ENCODE data around the gene CADM2.
A peak's percentile ranks its signal among the peaks of the same experiment; 100 is the strongest.

The CADM2 gene

GRCh38 chr3:85808755-85809154 lies 850.0 kb downstream of the CADM2 start:
- TF ChIP-seq CTCF (conservative IDR thresholded peaks at IDR 0.05; ENCODE audit: low read depth, low read length) = no peak
- H3K4me3 ChIP-seq (ENCODE audit: low read depth, low read length) = no peak overlapping the region
- DNase-seq (ENCODE audit: low read depth) = no peak

GRCh38 chr3:85821130-85821756 lies 862.5 kb downstream of the CADM2 start:
- H3K4me3 ChIP-seq (ENCODE audit: low read depth, low read length) = no peak overlapping the region
- peak; percentile 46 for DNase-seq (ENCODE audit: low read depth)
- TF ChIP-seq CTCF (conservative IDR thresholded peaks at IDR 0.05; ENCODE audit: low read depth, low read length) = peak; percentile 65

- H3K4me3 ChIP-seq (ENCODE audit: low read depth, low read length) = no peak overlapping the region
- TF ChIP-seq CTCF (conservative IDR thresholded peaks at IDR 0.05; ENCODE audit: low read depth, low read length) = no peak
- no peak for DNase-seq (ENCODE audit: low read depth)
These were observed 877.2 kb downstream of the CADM2 start for GRCh38 chr3:85835857-85836440.

- no peak for TF ChIP-seq CTCF (conservative IDR thresholded peaks at IDR 0.05; ENCODE audit: low read depth, low read length)
- H3K4me3 ChIP-seq (ENCODE audit: low read depth, low read length) = no peak overlapping the region
- DNase-seq (ENCODE audit: low read depth) = no peak
These were observed 878.6 kb downstream of the CADM2 start for GRCh38 chr3:85837402-85837801.

- TF ChIP-seq CTCF (conservative IDR thresholded peaks at IDR 0.05; ENCODE audit: low read depth, low read length) = no peak
- H3K4me3 ChIP-seq (ENCODE audit: low read depth, low read length) = no peak overlapping the region
These were observed 880.1 kb downstream of the CADM2 start for GRCh38 chr3:85838921-85839320.

GRCh38 chr3:85842081-85842480 lies 883.3 kb downstream of the CADM2 start:
- no peak for DNase-seq (ENCODE audit: low read depth)
- no peak for TF ChIP-seq CTCF (conservative IDR thresholded peaks at IDR 0.05; ENCODE audit: low read depth, low read length)
- no peak overlapping the region for H3K4me3 ChIP-seq (ENCODE audit: low read depth, low read length)

More at GRCh38 chr3:85838921-85839320, 880.1 kb downstream of the CADM2 start:
- DNase-seq (ENCODE audit: low read depth) = no peak

- no peak for TF ChIP-seq CTCF (conservative IDR thresholded peaks at IDR 0.05; ENCODE audit: low read depth, low read length)
- no peak for DNase-seq (ENCODE audit: low read depth)
- no peak overlapping the region for H3K4me3 ChIP-seq (ENCODE audit: low read depth, low read length)
These were observed 888.2 kb downstream of the CADM2 start for GRCh38 chr3:85846940-85847339.

Data from choroid plexus epithelial cell (primary cell).